ENCODE data around the gene MAGEA2B.

- TF ChIP-seq POLR2A (IDR thresholded peaks at IDR 0.05; ENCODE audit: control extremely low read depth in 1 of 2, low read depth in 2 of 2, low read length in 2 of 2): no peak
- no peak for TF ChIP-seq TCF12 (IDR thresholded peaks at IDR 0.05; ENCODE audit: low read depth, low read length)
- TF ChIP-seq CTCF (IDR thresholded peaks at IDR 0.05; ENCODE audit: control extremely low read depth in 1 of 3, insufficient read depth in 1 of 3, low read depth in 1 of 3, low read length in 3 of 3): no peak
- no peak for TF ChIP-seq BCL11A (IDR thresholded peaks at IDR 0.05; ENCODE audit: low read depth in 2 of 2, low read length in 2 of 2)
- no peak for TF ChIP-seq TAF1 (IDR thresholded peaks at IDR 0.05; ENCODE audit: low read depth, low read length)
- no peak for TF ChIP-seq RBBP5 (IDR thresholded peaks at IDR 0.05; ENCODE audit: borderline replicate concordance, low read depth, low read length)
- no peak for TF ChIP-seq EZH2 (IDR thresholded peaks at IDR 0.05; ENCODE audit: low read depth, low read length, severe bottlenecking)
These were observed 40.3 kb upstream of the MAGEA2B start for GRCh38 chrX:152674135-152674534.
